ENCODE measurements around the gene CSHL1.
"Not testable (repeated sequence)": the region's sequence is repeated elsewhere in the genome, so short reads cannot be mapped to it uniquely, and the experiment has no call there.

Gene CSHL1

GRCh38 chr17:63940584-63940983 lies 29.5 kb upstream of the CSHL1 start:
- no peak for DNase-seq (ENCODE audit: low spot score)

DNA sequence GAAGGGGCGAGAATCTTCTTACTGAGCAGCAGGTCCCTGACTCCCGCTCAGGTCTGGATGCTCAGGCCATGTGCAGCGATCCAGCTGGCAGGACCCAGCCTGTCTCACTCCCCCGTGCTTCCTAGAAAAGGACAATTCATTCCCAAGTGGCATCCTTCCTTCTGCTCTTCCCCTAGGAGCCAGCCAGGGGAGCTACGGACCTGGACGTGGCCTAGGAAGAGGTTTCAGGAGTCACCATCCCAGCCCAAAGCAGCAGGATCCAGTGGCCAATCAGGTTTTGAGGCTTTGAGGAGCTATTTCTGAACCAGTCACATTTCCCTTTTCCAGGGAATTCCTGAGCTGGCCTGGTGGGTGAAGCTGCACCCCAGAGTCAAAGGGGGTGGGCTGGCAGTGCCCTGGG lies 28.8 kb upstream of the CSHL1 start:
- no peak for DNase-seq (ENCODE audit: low spot score)

DNA sequence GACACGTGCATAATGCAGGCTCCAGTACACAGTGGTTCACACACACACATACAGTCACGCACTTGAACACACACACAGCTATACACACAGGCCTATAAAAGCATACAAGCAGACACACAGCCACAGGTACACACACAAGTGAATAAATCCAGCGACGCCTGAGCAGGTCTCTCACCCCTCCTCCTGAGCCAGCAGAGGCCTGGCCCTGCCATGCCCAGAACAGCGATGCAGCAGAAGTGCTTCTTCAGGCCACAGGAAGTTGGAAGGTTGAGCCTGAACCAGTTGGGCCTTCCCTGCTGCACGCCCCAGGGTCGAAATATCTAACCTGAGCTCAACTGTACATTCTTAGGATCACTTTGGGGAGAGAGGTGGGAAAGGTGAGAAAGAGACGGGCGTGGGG lies 28.3 kb upstream of the CSHL1 start:
- no peak for DNase-seq (ENCODE audit: low spot score)

- no peak for DNase-seq (ENCODE audit: low spot score)
Measured at GRCh38 chr17:63937920-63938319, 26.9 kb upstream of the CSHL1 start.

- DNase-seq (ENCODE audit: low spot score): no peak
Measured at GRCh38 chr17:63937319-63937718, 26.3 kb upstream of the CSHL1 start.

- DNase-seq (ENCODE audit: low spot score): no peak
Measured at GRCh38 chr17:63934183-63935112, 23.4 kb upstream of the CSHL1 start.

DNA sequence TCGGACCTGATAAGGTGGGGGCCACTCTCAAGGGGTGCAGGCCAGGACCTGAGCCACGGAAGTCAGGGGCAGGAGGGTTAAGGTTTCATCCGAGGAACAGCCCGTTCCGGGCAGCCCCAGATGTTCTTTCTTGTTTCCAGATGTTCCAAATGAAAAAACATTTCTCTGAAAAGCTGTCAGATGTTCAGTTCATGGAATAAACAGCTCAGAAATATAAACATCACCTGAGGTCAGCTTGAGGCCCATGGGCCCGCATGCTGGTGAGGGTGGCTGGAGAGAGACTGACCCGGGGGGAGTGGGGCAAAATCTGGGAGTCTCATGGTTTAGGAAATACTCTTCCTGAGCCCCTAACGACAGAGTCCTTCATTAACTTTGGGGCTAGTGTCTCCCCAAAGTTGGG lies 22.5 kb upstream of the CSHL1 start:
- no peak for DNase-seq (ENCODE audit: low spot score)

DNA sequence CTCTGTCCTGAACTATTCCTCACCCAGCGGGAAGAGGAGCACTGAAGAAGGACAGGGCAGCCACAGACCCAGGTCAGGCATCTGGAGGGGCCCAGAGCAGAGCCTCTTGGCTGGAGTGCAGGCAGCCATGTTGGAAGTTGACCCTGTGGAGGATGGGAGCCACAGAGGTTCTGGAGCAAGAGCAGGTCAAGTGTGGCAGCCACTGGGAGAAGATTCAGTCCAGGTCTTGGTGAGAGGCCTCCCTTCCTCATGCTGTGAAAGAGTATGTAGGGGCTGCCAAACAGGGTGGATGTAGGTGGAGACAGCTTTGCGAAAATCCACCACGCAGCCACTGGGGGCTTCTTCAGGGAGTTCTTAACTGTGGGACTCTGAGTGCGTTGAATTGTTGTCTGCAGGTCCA lies 21.7 kb upstream of the CSHL1 start:
- DNase-seq (ENCODE audit: low spot score): no peak

GRCh38 chr17:63931981-63932561 lies 21.0 kb upstream of the CSHL1 start, which contains the start of gene CD79B:
TSS of gene CD79B (minus strand) at chr17:63932331. CDS start at chr17:63932261, 70 bp downstream.
- DNase-seq (ENCODE audit: low spot score): peak; percentile 33

DNA sequence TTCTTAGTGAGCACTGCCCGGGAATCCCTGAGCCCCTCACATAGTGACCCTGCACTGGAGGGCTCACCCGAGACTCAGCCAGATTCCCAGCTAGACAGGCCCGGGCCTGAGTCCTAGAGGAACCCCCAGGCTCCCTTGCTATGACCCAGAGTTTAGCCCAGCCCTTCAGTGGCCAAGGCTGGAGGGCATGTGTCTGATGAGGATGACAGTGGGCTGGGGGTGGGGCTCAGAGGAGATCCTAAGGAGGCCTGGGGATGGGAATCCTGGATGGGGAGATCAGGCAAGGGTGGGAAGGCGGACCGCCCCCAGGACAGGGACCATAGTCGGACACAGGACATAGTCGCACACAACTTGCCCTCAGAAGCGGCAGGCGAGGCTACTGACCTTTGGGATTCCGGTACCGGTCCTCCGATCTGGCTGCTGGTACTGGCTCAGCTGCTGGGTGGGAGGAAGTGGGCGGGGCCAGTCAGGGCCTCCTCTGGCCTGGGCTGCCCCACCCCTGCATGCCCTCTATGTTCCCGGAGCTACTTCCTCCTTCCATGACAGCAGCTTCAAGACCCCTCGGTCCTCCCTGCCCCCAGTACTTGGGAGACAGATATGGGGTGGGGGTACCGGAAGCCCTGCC lies 20.0 kb upstream of the CSHL1 start:
- DNase-seq (ENCODE audit: low spot score): peak; percentile 48

DNA sequence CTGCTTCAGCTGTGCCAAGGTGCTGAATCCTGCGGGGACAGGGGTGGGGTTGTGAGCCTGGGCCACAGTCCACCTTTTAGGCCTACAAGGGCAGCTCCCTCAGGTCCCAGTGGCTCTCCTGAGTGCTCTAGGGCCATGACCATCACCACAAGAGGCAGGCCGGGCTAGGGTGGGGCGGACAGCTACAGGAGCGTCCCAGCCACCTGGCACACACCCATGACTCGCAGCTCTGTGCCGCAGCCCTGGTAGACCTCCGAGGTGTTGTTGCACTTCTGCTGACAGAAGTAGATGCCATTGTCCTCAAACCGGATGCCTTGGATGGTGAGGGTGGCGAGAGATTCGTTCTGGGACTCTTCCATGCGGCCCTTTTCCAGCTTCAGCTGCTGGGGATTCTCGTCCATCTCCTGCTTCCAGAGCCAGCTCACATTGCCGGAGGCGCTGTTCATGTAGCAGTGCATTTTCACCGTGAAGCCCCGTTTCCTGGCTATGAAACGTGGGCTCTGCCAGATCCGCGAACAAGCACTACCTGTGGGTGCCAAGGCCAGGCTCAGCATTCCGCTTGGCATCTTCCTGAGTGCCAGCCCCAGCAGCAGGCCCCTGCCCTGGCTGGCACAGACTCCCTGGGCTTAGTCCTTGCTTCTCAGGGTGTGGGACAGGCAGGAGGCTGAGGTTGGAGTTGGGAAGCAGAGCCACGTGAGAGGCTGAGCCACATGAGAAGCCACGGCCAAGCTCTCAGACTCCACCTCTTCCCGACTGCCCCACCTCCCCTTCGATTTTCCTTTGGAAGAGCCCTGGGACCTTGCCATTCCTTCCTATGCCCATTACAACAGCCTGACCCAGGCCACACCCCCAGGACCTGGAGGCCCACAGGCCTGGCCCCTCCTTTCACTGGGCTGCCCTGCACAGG lies 19.1 kb upstream of the CSHL1 start:
- no peak for DNase-seq (ENCODE audit: low spot score)

- no peak for DNase-seq (ENCODE audit: low spot score)
Measured at GRCh38 chr17:63928966-63929695, 18.1 kb upstream of the CSHL1 start.

DNA sequence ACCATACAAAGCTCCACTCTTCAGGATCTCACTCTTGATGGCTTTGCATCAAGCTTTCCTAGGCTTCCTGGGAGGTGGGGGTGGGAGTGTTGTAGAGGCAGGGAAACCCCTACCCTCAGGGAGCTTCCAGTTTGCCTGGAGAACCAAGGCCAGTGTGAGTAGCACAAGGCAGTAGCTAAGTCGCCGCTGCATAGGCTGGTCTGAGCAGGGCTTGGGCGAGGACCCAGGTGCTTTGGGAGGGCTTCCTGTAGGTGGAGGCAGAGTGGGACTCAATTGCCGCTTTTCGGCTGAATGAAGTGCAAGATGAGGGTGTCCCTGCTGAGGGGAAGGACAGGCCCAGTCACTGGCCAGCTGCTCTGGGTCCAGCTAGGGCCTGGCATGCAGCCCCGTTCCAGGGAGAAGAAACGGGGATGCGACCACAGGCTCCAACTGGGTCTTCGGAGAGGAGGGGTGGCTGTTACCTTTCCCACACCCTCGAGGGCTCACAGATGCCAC lies 17.2 kb upstream of the CSHL1 start:
- DNase-seq (ENCODE audit: low spot score): no peak

DNA sequence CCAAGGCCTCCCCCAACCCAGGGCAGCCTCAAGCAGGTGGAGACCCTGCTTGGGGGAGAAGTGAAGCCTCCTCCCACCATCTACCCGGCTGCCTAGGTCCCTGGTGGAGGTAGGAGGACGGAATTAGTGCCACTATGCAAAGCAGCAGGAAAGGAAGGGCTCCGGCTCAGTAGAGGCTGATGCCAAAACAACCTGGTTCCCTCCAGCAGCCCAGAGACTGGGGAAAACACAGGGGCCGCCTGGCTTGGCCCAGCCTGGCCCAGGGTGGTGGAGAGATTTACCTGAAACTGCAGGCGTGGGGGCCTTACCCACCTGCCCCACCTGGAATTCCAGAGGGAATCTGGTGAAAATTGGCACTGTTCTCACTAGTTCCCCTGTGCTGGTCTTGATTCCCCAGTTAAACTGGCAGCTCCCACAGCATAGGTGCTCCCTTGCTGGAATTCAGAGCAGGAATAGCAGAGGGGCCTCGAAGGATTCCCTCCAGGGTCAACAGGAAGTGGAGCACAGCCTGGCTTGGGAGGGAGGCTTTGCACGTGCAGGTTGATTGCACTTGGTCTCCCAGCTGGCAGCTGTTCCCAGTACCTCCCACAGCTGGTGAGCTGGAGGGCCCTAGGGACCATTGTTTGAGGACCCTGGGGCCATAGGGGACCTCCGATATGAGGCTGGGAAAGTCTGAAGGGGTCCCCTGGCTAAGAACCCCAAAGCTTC lies 16.6 kb upstream of the CSHL1 start:
- no peak for DNase-seq (ENCODE audit: low spot score)

DNA sequence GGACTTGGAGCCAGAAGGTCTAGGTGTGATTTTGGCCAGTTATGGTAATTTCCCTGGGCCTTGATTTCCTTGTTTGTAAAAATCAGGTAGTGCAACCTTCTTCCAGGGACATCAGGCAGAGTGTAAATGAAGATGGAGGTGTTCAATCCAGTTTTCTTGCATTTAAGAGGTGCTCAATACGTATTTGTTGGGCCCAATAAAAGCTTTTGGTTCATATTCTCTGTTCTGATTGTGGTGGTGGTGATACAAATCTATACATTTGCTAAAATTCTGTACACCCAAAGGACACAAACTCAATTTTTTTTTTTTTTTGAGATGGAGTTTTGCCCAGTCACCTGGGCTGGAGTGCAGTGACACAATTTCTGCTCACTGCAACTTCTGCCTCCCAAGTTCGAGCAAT lies 15.1 kb upstream of the CSHL1 start:
- no peak for DNase-seq (ENCODE audit: low spot score)

- DNase-seq (ENCODE audit: low spot score): no peak
Measured at GRCh38 chr17:63925615-63926014, 14.6 kb upstream of the CSHL1 start.

DNA sequence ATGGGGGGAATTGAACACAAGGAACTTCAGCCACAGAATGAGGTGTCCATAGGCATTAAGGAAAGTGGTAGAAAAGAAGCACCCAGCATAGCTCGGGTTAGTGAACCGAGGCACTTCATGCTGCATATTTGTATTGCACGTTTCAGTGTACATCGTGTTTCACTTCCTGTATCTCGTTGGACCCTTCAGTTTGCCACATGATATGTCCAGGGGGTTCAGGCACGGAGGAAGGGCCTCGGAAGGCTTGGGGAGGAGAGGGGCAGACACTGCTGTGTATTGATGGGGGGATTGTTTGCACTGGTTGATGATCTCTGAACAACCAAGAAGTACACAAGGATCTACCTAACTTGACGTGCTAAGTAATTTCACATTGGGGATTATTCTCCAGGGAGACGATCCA lies 11.3 kb upstream of the CSHL1 start:
- not testable (repeated sequence) for DNase-seq (ENCODE audit: low spot score)

DNA sequence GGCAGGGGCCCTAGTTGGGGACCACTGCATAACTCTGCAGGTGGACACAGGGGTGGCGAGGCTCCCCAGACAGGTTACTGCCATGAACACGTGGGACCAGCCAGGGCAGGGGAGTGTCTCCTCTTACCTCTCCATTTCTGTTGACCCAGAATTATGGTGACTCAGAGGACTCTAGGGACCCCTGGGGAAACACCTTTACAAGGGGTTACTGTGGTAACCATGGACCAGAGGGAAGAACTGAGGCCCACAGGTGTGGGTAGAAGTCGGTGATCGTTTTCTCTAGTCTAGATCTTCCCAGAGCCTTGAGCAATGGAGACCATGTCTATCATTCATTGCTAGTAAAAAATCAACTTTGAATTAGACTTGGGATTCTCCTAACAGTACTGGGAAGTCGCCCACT lies 9.7 kb upstream of the CSHL1 start:
- not testable (repeated sequence) for DNase-seq (ENCODE audit: low spot score)

DNA sequence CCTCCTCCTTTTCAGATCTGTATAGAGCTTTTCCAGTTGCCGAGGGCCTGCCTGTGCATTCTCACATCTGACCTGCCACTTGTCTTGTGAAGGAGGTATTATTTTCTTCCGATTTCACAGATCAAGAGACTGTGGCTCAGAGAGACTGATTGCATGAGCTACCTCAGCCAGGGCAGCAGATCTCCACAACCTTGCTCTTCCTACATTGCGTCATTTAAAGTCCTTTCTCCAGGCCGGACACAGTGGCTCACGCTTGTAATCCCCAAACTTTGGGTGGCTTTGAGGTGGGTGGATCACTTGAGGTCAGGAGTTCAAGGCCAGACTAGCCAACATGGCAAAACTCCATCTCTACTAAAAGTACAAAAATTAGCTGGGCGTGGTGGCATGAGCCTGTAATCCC lies 9.0 kb upstream of the CSHL1 start:
- DNase-seq (ENCODE audit: low spot score): not testable (repeated sequence)

GRCh38 chr17:63919311-63919723 lies 8.3 kb upstream of the CSHL1 start:
- DNase-seq (ENCODE audit: low spot score): peak; percentile 78

Data from activated CD4-positive, alpha-beta T cell treated with anti-CD3 and anti-CD28 coated beads, Interleukin-2, Interleukin-4, amounts not matched to agents 100 ng/mL and 50 ng/mL, durations not matched to agents 16 hours and 8 hours (primary cell).